Measurements from ENCODE around the gene FOXI1. TPM values are rescaled to one million over a fixed set of nuclear protein-coding genes. Genes with fewer than 3 reads are reported as not detected.

Gene FOXI1
- total and polyA plus RNA-seq, 2 of the 13 experiments (the other 11 are each of a cell fraction or from before 2014, with no cell fraction given), result not detected

DNA sequence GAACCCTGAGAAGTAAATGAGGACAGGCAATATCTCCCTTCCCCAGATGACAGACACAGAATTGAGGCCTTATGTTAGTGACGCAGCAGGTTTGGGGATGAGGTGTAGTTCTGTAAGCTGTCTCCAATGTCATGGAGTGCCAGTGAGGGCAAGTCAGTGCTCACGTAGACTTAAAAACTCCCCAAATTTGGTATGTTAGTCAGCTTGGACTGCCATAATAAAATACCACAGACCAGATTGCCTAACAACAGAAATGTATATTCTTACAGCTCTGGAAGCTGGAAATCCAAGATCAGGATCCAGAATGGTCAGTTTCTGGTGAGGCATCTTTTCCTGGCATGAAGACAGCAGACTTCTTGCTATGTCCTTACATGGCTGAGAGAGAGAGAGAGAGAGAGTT lies 14.9 kb downstream of the FOXI1 start (continued):
- no peak for TF ChIP-seq PITX1 (CRISPR knock-in tag; IDR thresholded peaks at IDR 0.05)
- TF ChIP-seq ZNF337 (CRISPR knock-in tag; IDR thresholded peaks at IDR 0.05; ENCODE audit: borderline replicate concordance, low read depth), result no peak
- TF ChIP-seq, protein P1, sequence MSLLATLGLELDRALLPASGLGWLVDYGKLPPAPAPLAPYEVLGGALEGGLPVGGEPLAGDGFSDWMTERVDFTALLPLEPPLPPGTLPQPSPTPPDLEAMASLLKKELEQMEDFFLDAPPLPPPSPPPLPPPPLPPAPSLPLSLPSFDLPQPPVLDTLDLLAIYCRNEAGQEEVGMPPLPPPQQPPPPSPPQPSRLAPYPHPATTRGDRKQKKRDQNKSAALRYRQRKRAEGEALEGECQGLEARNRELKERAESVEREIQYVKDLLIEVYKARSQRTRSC (CRISPR knock-in tag; IDR thresholded peaks at IDR 0.05; ENCODE audit: low read depth), result no peak

DNA sequence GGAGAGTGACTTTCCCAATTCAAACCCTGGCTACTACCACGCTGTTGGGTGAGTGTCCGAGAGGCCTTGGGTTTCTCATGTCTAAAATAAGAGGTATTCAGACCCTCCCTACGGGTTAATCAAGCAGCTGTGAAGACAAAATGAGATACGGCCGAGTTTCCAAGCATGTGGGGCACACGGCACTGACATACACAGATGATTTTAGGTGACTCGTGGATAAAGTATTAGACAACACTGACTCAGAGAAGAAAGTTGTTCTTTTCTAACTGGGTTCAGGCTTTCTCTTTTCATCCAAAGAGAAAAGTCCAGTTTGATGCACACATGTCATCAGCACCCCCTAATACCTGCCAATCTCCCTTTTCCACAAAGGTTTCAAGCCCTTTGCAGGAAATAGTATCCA lies 15.6 kb downstream of the FOXI1 start:
- intact Hi-C loops (cut with micrococcal nuclease; ENCODE audit: unreplicated experiment), result no loop called here

More for the DNA sequence above, 15.6 kb downstream of the FOXI1 start:
- ChIA-PET CTCF (ENCODE audit: low intra/inter-chr PET ratio, low total read pairs) (no interaction called here), POLR2A (no interaction called here)
- Histone ChIP-seq H3K9me3 (ENCODE audit: low read length) (peaks cover 6% of the 10 kb centered on the region; the same call in 1 of the 2 replicates), H3K4me2 (ENCODE audit: low read depth, low read length) (no peak overlapping the region), H3K27me3 (ENCODE audit: control insufficient read depth in 1 of 2, insufficient read depth in 2 of 2, low read length in 2 of 2) (peaks cover 0 to 3% of the 10 kb centered on the region in 2 experiments; a peak in 2 of 5 replicates), H4K20me1 (ENCODE audit: insufficient read depth, low read length) (no peaks in the 10 kb centered on the region), H3K9ac (ENCODE audit: insufficient read depth, low read depth, low read length) (no peak overlapping the region), H3K4me1 (ENCODE audit: insufficient read depth, low read length) (no peaks in the 10 kb centered on the region), H3K4me3 (replicated peaks in 1 of 3; ENCODE audit: insufficient read depth in 1 of 3, low read depth in 2 of 3, low read length in 3 of 3) (no peak overlapping the region), H3K36me3 (replicated peaks in 1 of 2; ENCODE audit: control insufficient read depth in 1 of 2, insufficient read depth in 2 of 2, low read length in 2 of 2) (no peaks in the 10 kb centered on the region), H2AFZ (ENCODE audit: low read length) (no peak overlapping the region), H3K27ac (ENCODE audit: extremely low read length, insufficient read depth, low read length) (no peak overlapping the region), H3K79me2 (ENCODE audit: insufficient read depth, low read length) (no peaks in the 10 kb centered on the region)
- no peak for TF ChIP-seq SIX1 (CRISPR knock-in tag; IDR thresholded peaks at IDR 0.05; ENCODE audit: borderline replicate concordance)
- TF ChIP-seq E2F5 (CRISPR knock-in tag; conservative IDR thresholded peaks at IDR 0.05), result no peak
- TF ChIP-seq, protein P2, sequence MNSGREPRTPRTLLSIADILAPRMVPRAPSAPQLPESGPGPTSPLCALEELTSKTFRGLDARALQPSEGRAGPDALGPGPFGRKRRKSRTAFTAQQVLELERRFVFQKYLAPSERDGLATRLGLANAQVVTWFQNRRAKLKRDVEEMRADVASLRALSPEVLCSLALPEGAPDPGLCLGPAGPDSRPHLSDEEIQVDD (CRISPR knock-in tag; IDR thresholded peaks at IDR 0.05; ENCODE audit: borderline replicate concordance), result no peak
- no peak for TF ChIP-seq THRA (CRISPR knock-in tag; IDR thresholded peaks at IDR 0.05; ENCODE audit: borderline replicate concordance)
- TF ChIP-seq POGK (CRISPR knock-in tag; conservative IDR thresholded peaks at IDR 0.05), result no peak
- TF ChIP-seq SOX5 (CRISPR knock-in tag; IDR thresholded peaks at IDR 0.05; ENCODE audit: borderline replicate concordance), result no peak
- no peak for TF ChIP-seq GLI4 (CRISPR knock-in tag; IDR thresholded peaks at IDR 0.05; ENCODE audit: borderline replicate concordance)
- TF ChIP-seq SMAD9 (CRISPR knock-in tag; IDR thresholded peaks at IDR 0.05), result no peak
- TF ChIP-seq ZNF543 (CRISPR knock-in tag; IDR thresholded peaks at IDR 0.05), result no peak
- TF ChIP-seq NBN (conservative IDR thresholded peaks at IDR 0.05), result no peak
- TF ChIP-seq ZFP36 (IDR thresholded peaks at IDR 0.05; ENCODE audit: borderline replicate concordance, low read depth, low read length, partially characterized antibody), result no peak
- no peak for TF ChIP-seq ZNF83 (CRISPR knock-in tag; IDR thresholded peaks at IDR 0.05; ENCODE audit: borderline replicate concordance)
- TF ChIP-seq JUN (CRISPR knock-in tag; IDR thresholded peaks at IDR 0.05), result no peak
- TF ChIP-seq ZNF224 (CRISPR knock-in tag; IDR thresholded peaks at IDR 0.05), result no peak
- TF ChIP-seq ZNF703 (CRISPR knock-in tag; IDR thresholded peaks at IDR 0.05; ENCODE audit: borderline replicate concordance), result no peak
- no peak for TF ChIP-seq FOXP1 (IDR thresholded peaks at IDR 0.05)
- no peak for TF ChIP-seq FOXP1 (CRISPR knock-in tag; IDR thresholded peaks at IDR 0.05)
- DNase-seq (ENCODE audit: low spot score), result no peak
- in situ Hi-C loops (cut with HindIII; ENCODE audit: extremely low pct_ligation_motif_present, low pct_unique_long_range_greater_than_20kb), result no loop called here
- BruUV-seq (replicated peaks), result no TSS peak
- FAIRE-seq, result no peak
- WGBS (ENCODE audit: low lambda C conversion rate), result 11% methylated on average over 7 of the region's 7 CpGs
- ATAC-seq, result no peak

Measured in HepG2 (cell line).